Upper lobe of left lung (tissue), 4 donors: ENCODE results near the gene ADSS1.

ENCODE experiments used
- POLR2AphosphoS5 ChIP-seq, 2 donors: sonication (generic); formaldehyde crosslinking; IDR thresholded peaks; one replicate each; pipeline ENCODE4 v1.5.1; 2017; ENCODE audit warnings: antibody characterized with exemption in 2 of 2
- TF ChIP-seq, protein P1 (sequence below), 6 experiments: fragments of 450-650 bp in 4 of 6; fragments of 200-600 bp in 2 of 6; sonication (generic) in 2 of 6; IDR thresholded peaks; one replicate each; pipeline ENCODE4 v1.5.1; 2016 to 2019; ENCODE audit warnings: antibody characterized with exemption in 6 of 6

DNA sequence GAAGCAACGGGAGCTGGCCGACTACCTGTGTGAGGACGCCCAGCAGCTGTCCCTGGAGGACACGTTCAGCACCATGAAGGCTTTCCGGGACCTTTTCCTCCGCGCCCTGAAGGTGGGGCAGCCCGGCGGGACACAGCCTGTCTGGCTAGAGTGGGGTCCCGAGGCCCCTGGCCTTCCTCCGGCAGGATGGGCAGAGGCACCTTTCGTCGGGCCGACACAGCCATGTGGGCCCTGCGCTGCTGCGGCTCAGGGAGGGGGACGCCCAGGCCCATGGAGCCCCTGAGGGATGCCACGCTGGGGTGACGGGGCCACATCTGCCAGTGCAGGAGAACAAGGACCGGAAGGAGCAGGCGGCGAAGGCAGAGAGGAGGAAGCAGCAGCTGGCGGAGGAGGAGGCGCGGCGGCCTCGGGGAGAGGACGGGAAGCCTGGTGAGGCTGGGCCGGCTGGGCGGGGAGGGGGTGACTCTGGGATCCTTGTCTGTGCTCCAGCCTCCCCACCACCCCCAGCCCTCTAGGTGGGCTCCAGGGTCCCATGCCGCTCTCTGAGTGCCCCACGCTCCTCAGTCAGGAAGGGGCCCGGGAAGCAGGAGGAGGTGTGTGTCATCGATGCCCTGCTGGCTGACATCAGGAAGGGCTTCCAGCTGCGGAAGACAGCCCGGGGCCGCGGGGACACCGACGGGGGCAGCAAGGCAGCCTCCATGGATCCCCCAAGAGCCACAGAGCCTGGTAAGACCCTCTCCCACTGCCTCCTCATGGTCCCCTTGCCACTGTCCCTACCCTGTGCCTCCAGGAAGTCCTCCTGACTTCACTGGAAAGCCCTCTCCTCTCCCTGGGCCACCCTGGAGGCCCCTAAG is 10.9 kb upstream of the ADSS1 start:
- TF ChIP-seq, protein P1, sequence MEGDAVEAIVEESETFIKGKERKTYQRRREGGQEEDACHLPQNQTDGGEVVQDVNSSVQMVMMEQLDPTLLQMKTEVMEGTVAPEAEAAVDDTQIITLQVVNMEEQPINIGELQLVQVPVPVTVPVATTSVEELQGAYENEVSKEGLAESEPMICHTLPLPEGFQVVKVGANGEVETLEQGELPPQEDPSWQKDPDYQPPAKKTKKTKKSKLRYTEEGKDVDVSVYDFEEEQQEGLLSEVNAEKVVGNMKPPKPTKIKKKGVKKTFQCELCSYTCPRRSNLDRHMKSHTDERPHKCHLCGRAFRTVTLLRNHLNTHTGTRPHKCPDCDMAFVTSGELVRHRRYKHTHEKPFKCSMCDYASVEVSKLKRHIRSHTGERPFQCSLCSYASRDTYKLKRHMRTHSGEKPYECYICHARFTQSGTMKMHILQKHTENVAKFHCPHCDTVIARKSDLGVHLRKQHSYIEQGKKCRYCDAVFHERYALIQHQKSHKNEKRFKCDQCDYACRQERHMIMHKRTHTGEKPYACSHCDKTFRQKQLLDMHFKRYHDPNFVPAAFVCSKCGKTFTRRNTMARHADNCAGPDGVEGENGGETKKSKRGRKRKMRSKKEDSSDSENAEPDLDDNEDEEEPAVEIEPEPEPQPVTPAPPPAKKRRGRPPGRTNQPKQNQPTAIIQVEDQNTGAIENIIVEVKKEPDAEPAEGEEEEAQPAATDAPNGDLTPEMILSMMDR (IDR thresholded peaks at IDR 0.05): no peak
- no peak for TF ChIP-seq POLR2AphosphoS5 (IDR thresholded peaks at IDR 0.05)
